GM23248 (cell line): ENCODE data around the gene CCDC85C. TPM values are rescaled to one million over a fixed set of nuclear protein-coding genes. Genes with fewer than 3 reads are reported as not detected.

ENCODE experiments used
- DNase-seq: peaks from one replicate; pipeline ENCODE4 v3.0.0-alpha.2; 2015
- H2AFZ ChIP-seq: fragments of 200-600 bp; sonication (generic); 2 replicates; pipeline ENCODE4 v1.6.1; 2016; ENCODE audit warnings: antibody characterized with exemption
- H3F3A ChIP-seq: fragments of 200-600 bp; sonication (generic); 2 replicates; pipeline ENCODE4 v1.6.1; 2016; ENCODE audit warnings: mild to moderate bottlenecking, antibody characterized with exemption, mixed run types; ENCODE audit not compliant: insufficient read depth
- H3K27ac ChIP-seq: fragments of 200-600 bp; sonication (generic); 2 replicates; pipeline ENCODE4 v1.5.1; 2016; ENCODE audit warnings: mild to moderate bottlenecking
- H3K27me3 ChIP-seq: fragments of 200-600 bp; sonication (generic); replicated peaks from 2 replicates; pipeline ENCODE4 v1.6.1; 2016; ENCODE audit warnings: mild to moderate bottlenecking; ENCODE audit not compliant: insufficient read depth
- H3K36me3 ChIP-seq: fragments of 200-600 bp; sonication (generic); 2 replicates; pipeline ENCODE4 v1.6.1; 2016; ENCODE audit warnings: low read depth, mild to moderate bottlenecking
- H3K4me1 ChIP-seq: fragments of 200-600 bp; sonication (generic); 2 replicates; pipeline ENCODE4 v1.6.1; 2016; ENCODE audit warnings: mild to moderate bottlenecking; ENCODE audit not compliant: insufficient read depth
- H3K4me2 ChIP-seq: fragments of 200-600 bp; sonication (generic); one replicate; pipeline ENCODE4 v1.6.1; 2016; ENCODE audit warnings: mild to moderate bottlenecking; ENCODE audit not compliant: unreplicated experiment
- H3K4me3 ChIP-seq: fragments of 200-600 bp; sonication (generic); 2 replicates; pipeline ENCODE4 v1.5.1; 2016; ENCODE audit warnings: mild to moderate bottlenecking
- H3K79me2 ChIP-seq: fragments of 200-600 bp; sonication (generic); 2 replicates; pipeline ENCODE4 v1.6.1; 2016; ENCODE audit warnings: mild to moderate bottlenecking; ENCODE audit not compliant: insufficient read depth
- H3K9ac ChIP-seq: fragments of 200-600 bp; sonication (generic); 2 replicates; pipeline ENCODE4 v1.6.1; 2016; ENCODE audit warnings: mild to moderate bottlenecking
- H3K9me2 ChIP-seq: fragments of 200-600 bp; sonication (generic); 2 replicates; pipeline ENCODE4 v1.6.1; 2016; ENCODE audit warnings: mixed run types, mild to moderate bottlenecking, moderate library complexity; ENCODE audit not compliant: insufficient read depth
- H3K9me3 ChIP-seq: fragments of 200-600 bp; sonication (generic); one replicate; pipeline ENCODE4 v1.6.1; 2017; ENCODE audit warnings: low read depth
- H4K20me1 ChIP-seq: fragments of 200-600 bp; sonication (generic); 2 replicates; pipeline ENCODE4 v1.6.0; 2016; ENCODE audit not compliant: insufficient read depth
- EZH2 ChIP-seq: fragments of 200-600 bp; sonication (generic); IDR thresholded peaks from 2 replicates; pipeline ENCODE4 v1.6.1; 2018; ENCODE audit warnings: antibody characterized with exemption, mild to moderate bottlenecking; ENCODE audit not compliant: insufficient read depth, poor library complexity, severe bottlenecking
- EZH2phosphoT487 ChIP-seq: fragments of 200-600 bp; sonication (generic); IDR thresholded peaks from 2 replicates; pipeline ENCODE4 v1.6.1; 2018; ENCODE audit warnings: antibody characterized with exemption, moderate library complexity, mild to moderate bottlenecking, low read depth; ENCODE audit not compliant: insufficient read depth
- WGBS, 2 experiments: methylation state at CpG; one replicate each; pipeline ENCODE4 v1.1.6; 2015 to 2017; ENCODE audit warnings: low lambda C conversion rate in 2 of 2, low coverage in 1 of 2; ENCODE audit errors: missing lambda C conversion rate in 2 of 2; 5-methylcytosine and 5-hydroxymethylcytosine counted together
- in situ Hi-C: fragments of 300-500 bp; cut with MboI; formaldehyde crosslinking; loops from 2 replicates; pipeline ENCODE4 v1.15.0; 2020
- polyA plus RNA-seq: library from polyadenylated mRNA; unstranded; fragments of >200 nt; fragmentation: Nextera tagmentation; extraction: Ambion mirVana; gene quantifications from 2 replicates; pipeline ENCODE4 v1.2.1, GENCODE V29; 2016
- total RNA-seq: library from RNA; depleted of rRNA; stranded (reverse); fragments of >200 nt; shearing (Covaris generic); gene quantifications from 2 replicates; pipeline ENCODE4 v1.2.3, GENCODE V29; 2014

CCDC85C gene
- total and polyA plus RNA-seq, 2 experiments from 2014 or later = 0.68 to 11.0 TPM

GRCh38 chr14:99544991-99545390 is 59.0 kb downstream of the CCDC85C start:
- Histone ChIP-seq H2AFZ (no peak overlapping the region), H3K27me3 (no peaks in the 10 kb centered on the region; the same call in 1 of the 2 replicates), H3K9me3 (no peaks in the 10 kb centered on the region), H3K9me2 (no peaks in the 10 kb centered on the region), H3K4me3 (no peak overlapping the region), H4K20me1 (no peaks in the 10 kb centered on the region), H3K79me2 (no peaks in the 10 kb centered on the region), H3K36me3 (no peaks in the 10 kb centered on the region), H3K4me1 (0 out of 2 replicates have a peak, but pooled peaks cover 3% of the 10 kb centered on the region), H3F3A (no peaks in the 10 kb centered on the region), H3K9ac (no peak overlapping the region), H3K4me2 (no peak overlapping the region), H3K27ac (no peak overlapping the region)
- no peak for TF ChIP-seq EZH2
- TF ChIP-seq EZH2phosphoT487 = no peak
- DNase-seq = no peak
- WGBS, 2 experiments = 59 to 60% methylated on average over 11 of the region's 11 CpGs
- in situ Hi-C loops = no loop called here

DNA sequence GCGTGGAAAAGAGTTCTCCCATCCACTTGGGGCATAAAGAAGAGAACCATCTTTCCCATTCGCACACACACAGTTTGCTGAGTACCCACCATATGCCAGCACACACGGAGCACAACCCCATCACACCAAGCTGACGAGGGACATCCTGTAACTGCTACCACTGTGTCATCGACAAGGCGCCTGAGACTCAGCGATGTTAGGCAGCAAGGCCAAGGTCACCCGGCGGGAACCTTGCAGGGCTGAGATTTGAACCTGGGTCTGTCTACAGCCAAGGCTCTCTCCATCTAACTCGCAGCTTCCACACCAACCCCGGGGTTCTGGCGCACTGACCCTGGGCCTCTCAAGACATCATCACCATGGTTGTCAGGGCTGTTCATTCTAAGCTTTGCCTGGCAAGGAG is 60.0 kb downstream of the CCDC85C start:
- Histone ChIP-seq H2AFZ (no peak overlapping the region), H3K4me2 (no peak overlapping the region), H4K20me1 (no peaks in the 10 kb centered on the region), H3K27me3 (no peaks in the 10 kb centered on the region; the same call in 1 of the 2 replicates), H3K27ac (no peak overlapping the region), H3K4me3 (no peak overlapping the region), H3K4me1 (0 out of 2 replicates have a peak, but pooled peaks cover 3% of the 10 kb centered on the region), H3K36me3 (no peaks in the 10 kb centered on the region), H3K9me3 (no peaks in the 10 kb centered on the region), H3K79me2 (no peaks in the 10 kb centered on the region), H3K9ac (no peak overlapping the region), H3K9me2 (no peaks in the 10 kb centered on the region), H3F3A (no peaks in the 10 kb centered on the region)
- no peak for DNase-seq
- in situ Hi-C loops = no loop called here
- WGBS, 2 experiments = 83 to 88% methylated on average over 12 of the region's 12 CpGs
- TF ChIP-seq EZH2 (no peak), EZH2phosphoT487 (no peak)

DNA sequence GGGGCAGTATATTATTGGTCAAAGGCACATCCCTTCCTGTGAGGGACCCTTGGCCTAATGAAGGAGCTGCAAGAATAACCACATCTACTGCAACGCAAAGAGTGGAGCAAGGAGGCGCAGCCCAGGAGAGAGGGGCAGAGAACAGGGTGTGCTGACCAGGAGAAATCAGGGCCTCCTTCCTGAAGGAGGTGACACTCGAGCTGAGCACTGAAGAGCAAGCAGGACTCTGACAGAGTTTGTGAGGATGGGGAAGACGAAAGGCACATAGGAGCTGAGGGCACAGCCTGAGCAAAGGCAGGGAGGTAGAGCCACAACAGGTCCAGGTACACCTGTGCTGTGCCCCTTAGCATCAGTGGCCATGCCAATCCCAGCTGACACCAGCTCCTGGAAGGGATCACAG is 60.6 kb downstream of the CCDC85C start:
- Histone ChIP-seq H3K79me2 (no peaks in the 10 kb centered on the region), H3F3A (no peaks in the 10 kb centered on the region), H3K27ac (no peak overlapping the region), H3K9me2 (no peaks in the 10 kb centered on the region), H3K27me3 (no peaks in the 10 kb centered on the region; the same call in 1 of the 2 replicates), H3K9me3 (no peaks in the 10 kb centered on the region), H2AFZ (no peak overlapping the region), H3K4me3 (no peak overlapping the region), H3K36me3 (no peaks in the 10 kb centered on the region), H3K4me2 (no peak overlapping the region), H3K4me1 (0 out of 2 replicates have a peak, but pooled peaks cover 3% of the 10 kb centered on the region), H4K20me1 (no peaks in the 10 kb centered on the region), H3K9ac (no peak overlapping the region)
- DNase-seq = no peak
- TF ChIP-seq EZH2 (no peak), EZH2phosphoT487 (no peak)
- WGBS, 2 experiments = 77 to 82% methylated on average over 4 of the region's 4 CpGs
- in situ Hi-C loops = no loop called here

DNA sequence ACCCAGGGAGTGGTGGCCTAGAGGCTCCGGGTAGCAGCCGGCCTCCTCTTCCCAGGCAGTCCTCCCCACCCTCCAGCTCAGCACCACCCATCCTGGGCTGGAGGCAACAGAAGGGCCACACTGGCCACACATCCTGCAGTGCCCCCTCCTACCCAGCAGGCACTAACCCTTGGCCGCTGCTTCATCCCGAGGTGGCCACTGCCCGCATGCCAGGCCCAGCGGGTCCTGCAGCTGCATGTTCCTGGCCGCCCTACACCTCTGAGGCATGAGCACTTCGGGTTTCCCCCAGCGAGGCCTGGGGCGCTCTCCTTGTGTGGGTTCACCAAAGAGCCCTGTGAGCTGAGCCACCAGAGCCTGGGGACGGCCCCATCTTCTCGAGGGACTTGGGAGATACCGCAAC is 61.4 kb downstream of the CCDC85C start:
- H3K36me3 ChIP-seq = no peaks in the 10 kb centered on the region
- TF ChIP-seq EZH2 (no peak), EZH2phosphoT487 (no peak)
- 87 to 90% methylated on average over 13 of the region's 13 CpGs for WGBS, 2 experiments
- no peak overlapping the region for H3K4me3 ChIP-seq
- H3K4me1 ChIP-seq = peaks cover 7% of the 10 kb centered on the region
- no peak overlapping the region for H2AFZ ChIP-seq
- H3K27ac ChIP-seq = no peak overlapping the region
- no peaks in the 10 kb centered on the region for H3K79me2 ChIP-seq
- no peak overlapping the region for H3K4me2 ChIP-seq
- H3F3A ChIP-seq = no peaks in the 10 kb centered on the region
- no peaks in the 10 kb centered on the region for H3K9me2 ChIP-seq
- DNase-seq = no peak
- in situ Hi-C loops = no loop called here
- no peaks in the 10 kb centered on the region for H3K9me3 ChIP-seq
- H4K20me1 ChIP-seq = no peaks in the 10 kb centered on the region
- H3K27me3 ChIP-seq = no peaks in the 10 kb centered on the region; the same call in 1 of the 2 replicates
- no peak overlapping the region for H3K9ac ChIP-seq
